Left kidney (tissue), 2 donors: ENCODE data around the gene PDZD7. TPM values are rescaled to one million over a fixed set of nuclear protein-coding genes. Genes with fewer than 3 reads are reported as not detected.

Experiments
- DNase-seq: peaks from one replicate; pipeline ENCODE4 v3.0.0-alpha.2; 2013
- polyA plus RNA-seq: library from polyadenylated mRNA; unstranded; fragments of 120-200 nt; gene quantifications from one replicate; pipeline ENCODE4 v1.2.1, GENCODE V29; 2013; ENCODE audit not compliant: insufficient read length

PDZD7 gene
- polyA plus RNA-seq, 1 donor, result 3.3 TPM

- DNase-seq, result no peak
Observed at GRCh38 chr10:100966887-100967286, 64.0 kb downstream of the PDZD7 start.

GRCh38 chr10:100965820-100966219 lies 65.1 kb downstream of the PDZD7 start:
- DNase-seq, result no peak

GRCh38 chr10:100963826-100964225 lies 67.1 kb downstream of the PDZD7 start:
- DNase-seq, result no peak

- DNase-seq, result no peak
Observed at GRCh38 chr10:100962351-100963080, 68.4 kb downstream of the PDZD7 start.

GRCh38 chr10:100960251-100960650 lies 70.7 kb downstream of the PDZD7 start:
- DNase-seq, result no peak

Other genes with a start within 250 kb of the PDZD7 start
- gene SLF2, start 118.2 kb downstream of the PDZD7 start, polyA plus RNA-seq, result 56.9 TPM
- 63.0 TPM for gene SEMA4G, start 61.6 kb downstream of the PDZD7 start, polyA plus RNA-seq
- gene MRPL43, start 43.6 kb downstream of the PDZD7 start, polyA plus RNA-seq, result 84.0 TPM
- gene TWNK, start 43.6 kb downstream of the PDZD7 start, polyA plus RNA-seq, result 16.3 TPM
- gene LZTS2, start 31.3 kb downstream of the PDZD7 start, polyA plus RNA-seq, result 48.9 TPM
- 27.7 TPM for gene SFXN3, start 105 bp upstream of the PDZD7 start, polyA plus RNA-seq
- 8.2 TPM for gene KAZALD1, start 30.9 kb upstream of the PDZD7 start, polyA plus RNA-seq
- gene TLX1, start 100.2 kb upstream of the PDZD7 start, polyA plus RNA-seq, result not detected
- gene LBX1, start 198.3 kb upstream of the PDZD7 start, polyA plus RNA-seq, result not detected